Breast epithelium (tissue), 3 donors: ENCODE results near the gene ADAMTS4.
A peak's percentile ranks its signal among the peaks of the same experiment; 100 is the strongest.

Experiments
- CTCF ChIP-seq, 3 donors: fragments of 450-650 bp; IDR thresholded peaks; one replicate each; pipeline ENCODE4 v1.5.1; 2016 to 2017; ENCODE audit warnings: antibody characterized with exemption in 3 of 3, mild to moderate bottlenecking in 3 of 3, moderate library complexity in 3 of 3
- POLR2A ChIP-seq: fragments of 450-650 bp; IDR thresholded peaks from one replicate; pipeline ENCODE4 v1.6.1; 2016; ENCODE audit warnings: antibody characterized with exemption, mild to moderate bottlenecking, moderate library complexity
- POLR2AphosphoS5 ChIP-seq, 3 donors: sonication (generic); formaldehyde crosslinking; IDR thresholded peaks; one replicate each; pipeline ENCODE4 v1.6.1; 2017; ENCODE audit warnings: antibody characterized with exemption in 3 of 3

- TF ChIP-seq POLR2AphosphoS5 (IDR thresholded peaks at IDR 0.05) (peak in 1 of 3 donors; percentile 15), CTCF (IDR thresholded peaks at IDR 0.05) (no peak), POLR2A (no peak)
Measured at GRCh38 chr1:161195171-161195570, 3.7 kb downstream of the ADAMTS4 start.
